GM21381 (cell line): ENCODE data around the gene PXYLP1.

ENCODE experiments used
- ATAC-seq: cut with Tn5 transposase; IDR thresholded peaks from one replicate; pipeline ENCODE4 v1.9.1; 2021; ENCODE audit warnings: mild to moderate bottlenecking, moderate library complexity; ENCODE audit not compliant: unreplicated experiment

PXYLP1 gene

DNA sequence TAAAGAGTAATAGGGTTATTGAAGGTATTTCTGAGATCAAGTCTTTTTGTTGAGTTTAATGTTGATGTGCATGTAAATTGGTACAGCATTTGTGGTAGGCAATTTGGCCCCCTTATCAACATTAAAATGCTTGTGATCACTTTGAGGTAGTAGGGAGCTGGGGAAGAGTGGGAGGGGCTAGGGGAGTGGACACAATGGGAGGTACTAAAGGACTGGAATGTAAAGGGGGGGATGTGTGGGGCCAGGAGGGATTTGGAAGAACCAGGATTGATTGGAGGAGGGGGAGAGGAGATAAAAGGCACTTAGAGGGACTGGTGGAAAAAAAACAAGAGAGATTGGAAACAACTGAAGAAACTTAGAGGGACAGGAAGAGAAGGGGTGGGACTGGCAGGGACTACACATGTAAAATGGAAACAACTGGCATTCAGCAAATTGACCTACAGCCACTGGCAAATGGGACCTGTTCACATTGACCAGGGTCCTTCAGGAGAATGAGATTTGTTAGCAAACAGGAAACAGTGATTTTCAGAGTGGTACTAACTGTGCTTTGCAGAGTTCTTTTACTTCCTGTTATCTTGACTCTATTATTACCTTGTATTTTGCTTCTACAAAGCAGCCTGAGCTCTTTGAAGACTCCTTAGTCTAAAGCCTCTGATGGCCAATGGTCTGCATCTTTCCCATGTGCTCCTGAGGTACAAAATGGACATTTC is 88.9 kb downstream of the PXYLP1 start:
- ATAC-seq, result no peak

DNA sequence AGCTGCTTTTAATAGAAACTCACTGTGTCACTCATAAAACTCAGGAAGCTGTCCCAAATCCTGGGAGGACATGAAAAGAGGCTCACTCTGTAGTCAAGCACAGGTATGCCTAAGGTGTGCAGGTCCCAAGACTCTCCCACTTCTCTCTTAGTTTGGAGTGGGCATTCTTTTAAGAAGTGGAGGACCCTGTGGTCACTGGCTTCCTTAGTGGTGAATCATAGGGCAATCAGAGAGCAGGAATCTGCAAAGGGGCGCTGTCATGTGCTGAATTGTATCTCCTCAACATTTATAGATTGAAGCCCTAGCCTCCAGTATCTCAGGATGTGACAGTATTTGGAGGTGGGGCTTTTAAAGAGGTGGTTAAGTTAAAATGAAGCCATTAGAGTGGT is 89.5 kb downstream of the PXYLP1 start:
- ATAC-seq, result no peak

DNA sequence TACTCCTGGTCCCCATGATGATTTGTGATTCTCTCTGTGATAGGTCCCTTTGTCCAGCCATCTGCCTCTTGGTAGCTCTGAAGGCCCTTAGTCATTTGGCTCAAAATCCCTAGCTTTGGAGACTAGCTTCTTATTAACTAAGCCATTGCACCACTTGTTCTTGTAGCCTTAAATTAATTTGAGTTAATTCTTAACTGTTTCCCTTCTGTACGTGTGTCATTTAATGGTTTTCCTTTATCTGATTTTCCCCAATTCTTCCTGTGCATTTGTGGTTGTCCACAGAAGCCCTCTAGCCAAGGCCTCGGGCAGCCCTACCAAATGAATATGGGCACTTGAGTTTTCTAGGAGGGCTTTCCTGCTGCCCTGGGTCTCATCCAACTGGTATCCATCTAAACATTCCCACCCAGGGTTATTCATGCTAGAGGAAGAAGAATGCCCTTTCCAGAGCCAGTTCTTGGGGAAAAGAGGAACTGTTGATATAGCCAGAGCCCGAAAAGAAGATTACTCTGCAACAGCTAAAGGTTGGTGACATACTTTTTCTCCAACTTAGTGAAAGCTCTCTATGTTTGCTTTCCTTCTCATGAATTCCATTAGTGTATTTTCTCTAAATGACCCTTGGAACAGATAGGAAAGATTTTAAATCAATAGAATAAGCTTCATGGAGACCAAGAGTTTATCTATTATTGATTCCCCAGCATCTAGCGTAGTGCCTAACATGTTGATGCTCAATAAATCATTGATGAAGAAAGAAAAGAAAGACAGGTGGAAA is 92.5 kb downstream of the PXYLP1 start:
- no peak for ATAC-seq

DNA sequence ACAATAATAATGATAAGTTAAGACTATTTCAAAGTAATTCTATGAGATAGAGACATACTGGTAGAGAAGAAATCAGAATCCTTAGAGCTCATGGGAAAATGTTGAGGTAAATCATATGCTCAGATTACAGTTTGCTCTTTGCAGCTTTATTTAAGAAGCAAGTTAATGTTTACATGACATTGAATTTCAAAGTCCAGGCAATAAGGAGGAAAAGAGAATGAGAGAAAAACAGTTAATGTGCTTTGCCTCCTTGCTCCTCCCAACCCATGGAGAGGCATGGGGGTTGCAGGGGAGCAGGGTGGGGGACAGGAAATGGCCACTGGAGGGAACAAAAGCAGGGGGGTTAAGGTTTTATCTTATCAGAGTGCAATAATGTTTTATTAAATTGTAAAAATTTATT is 94.5 kb downstream of the PXYLP1 start:
- ATAC-seq, result no peak

DNA sequence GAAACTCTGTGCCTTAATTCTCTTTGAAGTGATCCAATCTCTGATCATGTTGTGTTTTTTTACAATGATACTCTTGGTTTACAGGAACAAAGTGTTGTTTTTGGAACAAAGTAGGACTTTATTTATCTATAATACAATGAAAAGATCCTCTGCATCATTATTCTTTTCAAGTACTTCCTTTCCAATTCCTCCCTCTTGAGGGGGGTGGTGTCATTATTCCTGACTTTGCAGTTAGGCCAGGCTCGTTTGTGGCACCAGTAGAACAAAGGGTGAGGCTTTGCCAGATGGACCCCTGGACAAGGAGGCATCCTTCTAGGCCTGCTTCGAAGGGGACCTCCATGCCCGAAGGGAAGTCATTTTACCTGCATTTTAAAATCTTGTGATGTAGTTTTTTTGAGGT is 95.0 kb downstream of the PXYLP1 start:
- no peak for ATAC-seq

DNA sequence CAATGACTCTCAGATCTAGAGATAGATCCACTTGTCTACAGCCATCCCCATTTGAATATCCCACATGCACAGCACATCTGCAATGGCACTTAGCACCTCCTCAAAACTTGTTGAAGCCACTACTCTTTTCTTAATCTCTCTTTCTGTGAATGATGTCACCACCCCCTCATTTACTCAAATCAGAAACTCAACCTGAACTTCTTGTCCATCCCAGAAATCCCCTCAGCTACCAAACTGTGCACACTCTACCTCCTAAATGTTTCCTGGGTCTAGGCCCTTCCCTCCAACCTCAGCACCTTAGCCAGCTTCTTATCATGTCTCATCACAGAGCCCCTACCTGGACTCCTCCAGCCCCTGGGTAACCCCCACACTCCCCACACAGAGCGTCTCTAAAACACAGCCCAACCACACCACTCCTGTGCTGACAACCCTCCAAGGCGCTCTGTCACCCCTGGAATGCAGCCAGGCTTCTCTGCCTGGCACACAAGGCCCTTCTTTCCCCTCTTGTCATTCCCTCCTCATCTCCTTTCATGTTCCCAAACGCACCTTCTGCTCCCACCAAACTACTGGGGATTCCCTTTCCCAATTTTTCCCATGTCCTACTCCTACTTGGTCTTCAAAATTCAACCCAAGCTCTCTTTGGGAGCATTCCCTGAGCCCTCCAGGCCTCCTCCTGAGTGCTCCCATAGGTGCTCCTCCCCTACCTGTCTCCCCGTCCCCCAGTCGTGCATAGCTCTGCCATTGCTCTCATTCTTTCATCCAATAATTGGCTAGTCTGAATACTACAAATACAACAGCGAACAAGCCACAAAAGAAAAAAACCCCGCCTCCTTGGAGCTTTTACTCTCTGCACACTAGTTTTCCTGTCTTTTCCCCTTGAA is 96.9 kb downstream of the PXYLP1 start:
- ATAC-seq, result peak; percentile 55

DNA sequence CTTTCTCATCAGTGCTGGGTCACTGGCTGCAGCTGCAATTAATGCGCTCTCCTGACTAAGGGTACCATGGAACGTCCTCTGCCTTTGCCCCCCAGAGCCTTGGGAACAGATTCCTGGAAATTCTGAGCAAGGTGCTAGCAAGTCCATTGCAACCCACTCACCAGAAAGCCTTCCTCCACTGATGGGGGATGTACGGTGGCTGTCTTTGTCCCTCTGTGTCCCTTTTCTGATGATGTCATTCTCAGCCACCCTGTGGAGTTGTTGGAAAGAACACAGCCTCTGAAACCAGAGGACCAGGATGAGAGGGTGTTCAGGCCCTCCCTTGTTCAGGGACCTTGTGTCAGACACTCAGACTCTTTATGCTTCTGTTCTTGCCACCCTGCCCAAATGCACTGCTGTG is 98.6 kb downstream of the PXYLP1 start:
- no peak for ATAC-seq

DNA sequence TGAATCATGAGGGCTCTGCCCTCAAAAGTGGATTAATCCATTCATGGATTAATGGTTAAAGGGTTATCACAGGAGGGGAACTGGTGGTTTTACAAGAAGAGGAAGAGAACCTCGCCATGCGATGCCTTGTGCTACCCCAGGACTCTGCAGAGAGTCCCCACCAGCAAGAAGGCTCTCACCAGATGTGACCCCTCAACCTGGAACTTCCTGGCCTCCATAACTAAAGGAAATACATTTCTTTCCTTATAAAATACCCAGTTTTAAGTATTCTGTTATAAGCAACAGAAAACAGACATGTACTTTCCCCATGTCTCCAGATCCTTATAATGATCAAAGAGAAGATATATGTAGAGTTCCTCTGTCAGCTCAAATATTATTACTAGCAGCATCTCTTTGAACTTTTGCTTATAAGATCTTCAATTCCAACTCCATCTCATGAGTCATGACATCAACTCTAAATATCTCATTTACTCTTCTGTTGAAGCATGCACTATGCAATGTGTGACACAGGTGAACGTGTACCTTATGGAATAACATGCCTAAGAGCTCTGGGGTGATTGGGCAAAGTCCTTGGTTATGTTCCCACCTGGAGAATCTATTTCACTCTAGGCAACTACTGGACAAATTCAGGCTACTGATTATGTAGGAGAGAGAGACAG is 99.2 kb downstream of the PXYLP1 start:
- no peak for ATAC-seq

DNA sequence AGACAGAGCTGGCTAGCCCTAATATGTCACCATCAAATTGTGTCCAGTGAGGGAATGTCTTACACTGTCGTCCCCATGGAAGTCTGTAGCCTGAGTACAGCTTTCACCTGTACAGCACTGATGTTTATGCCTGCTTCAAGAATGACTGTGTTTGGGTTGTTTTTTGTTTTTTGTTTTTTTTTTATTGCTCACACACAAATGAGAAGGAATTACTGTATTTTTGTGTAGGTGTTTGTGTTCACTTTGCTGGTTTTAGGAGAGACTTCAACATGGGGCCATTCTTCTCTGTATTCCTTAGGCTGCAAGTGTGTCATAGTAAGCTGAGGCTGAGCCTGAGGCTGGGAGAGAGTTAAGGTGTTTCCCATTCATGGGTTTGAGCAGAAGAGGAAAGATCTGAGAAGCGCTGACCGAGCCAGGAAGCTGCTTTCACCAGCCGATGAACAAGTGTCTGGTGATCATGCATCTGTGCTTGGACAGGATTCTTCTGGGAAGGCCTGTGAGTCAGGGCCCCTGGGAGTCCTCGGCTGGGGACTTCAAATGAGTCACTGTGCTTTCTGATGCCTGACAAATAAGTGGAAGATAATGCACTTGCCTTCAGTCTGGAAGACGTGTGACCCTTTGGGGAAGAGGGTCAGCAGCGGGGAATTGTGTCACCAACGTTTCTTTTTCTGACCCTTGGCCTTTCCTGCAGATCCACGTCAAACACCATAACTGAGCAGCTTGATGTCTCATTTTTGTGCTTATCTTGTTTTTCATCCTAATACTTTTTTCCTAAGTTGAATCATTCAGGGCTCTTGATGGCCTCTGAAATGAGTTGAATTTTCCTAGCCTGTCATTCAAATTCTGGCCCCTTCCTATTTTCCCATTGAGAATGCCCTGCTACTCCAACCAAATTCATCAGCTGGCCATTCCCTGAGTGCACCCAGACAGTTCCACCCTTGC is 100.0 kb downstream of the PXYLP1 start:
- ATAC-seq, result no peak

DNA sequence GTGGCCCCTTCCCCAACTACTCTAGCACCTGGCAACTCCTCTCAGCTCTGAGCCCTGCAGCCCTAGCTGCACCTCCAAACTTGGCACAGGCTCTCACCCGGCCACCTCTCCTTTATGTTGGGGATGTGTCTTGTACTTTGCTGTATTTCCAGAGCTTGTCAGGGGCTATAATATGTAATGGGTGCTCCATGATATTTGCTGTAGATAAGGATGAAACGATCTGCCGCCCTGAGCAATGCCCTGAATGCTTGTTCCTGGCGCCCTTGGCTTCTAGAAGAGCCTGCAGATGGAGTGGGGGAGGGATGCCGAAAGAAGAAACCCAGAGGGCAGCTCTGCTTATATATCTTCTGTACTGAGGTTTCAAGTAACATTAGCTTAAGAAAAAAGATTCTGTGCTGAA is 100.8 kb downstream of the PXYLP1 start:
- no peak for ATAC-seq

DNA sequence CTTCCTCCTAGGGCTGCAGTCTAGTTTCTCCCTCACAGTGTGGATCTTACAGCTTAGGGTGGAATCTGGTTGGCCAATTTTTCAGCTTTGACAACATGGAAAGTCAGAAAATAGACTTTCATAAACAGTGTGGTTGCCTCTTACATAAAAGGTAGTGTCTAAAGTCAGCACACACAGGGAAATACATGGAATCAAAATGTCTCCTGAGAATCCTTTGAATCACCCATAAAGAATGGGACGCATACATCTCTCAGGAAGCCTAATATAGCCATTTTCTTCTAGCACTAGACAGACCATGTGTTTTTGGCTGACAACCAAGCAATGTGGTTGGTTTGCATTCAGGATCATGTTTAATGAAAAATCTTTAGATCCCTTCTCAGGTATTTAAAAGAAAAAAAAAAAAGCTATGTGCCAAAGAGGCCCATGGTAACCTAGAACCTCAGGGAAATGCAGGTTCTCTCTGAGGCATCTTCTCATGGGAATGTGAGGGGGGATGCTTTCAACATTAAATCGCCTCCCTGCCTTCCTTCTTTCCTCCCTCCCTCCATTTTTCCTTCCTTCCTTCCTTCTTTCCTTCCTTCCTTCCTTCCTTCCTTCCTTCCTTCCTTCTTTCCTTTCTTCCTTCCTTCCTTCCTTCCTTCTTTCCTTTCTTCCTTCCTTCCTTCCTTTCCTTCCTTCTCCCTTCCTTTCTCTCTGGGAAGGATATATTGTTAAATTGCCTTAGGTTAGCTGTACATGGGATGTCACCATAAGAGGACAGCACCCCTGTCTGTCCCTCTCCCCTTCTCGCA is 102.4 kb downstream of the PXYLP1 start:
- ATAC-seq, result no peak

DNA sequence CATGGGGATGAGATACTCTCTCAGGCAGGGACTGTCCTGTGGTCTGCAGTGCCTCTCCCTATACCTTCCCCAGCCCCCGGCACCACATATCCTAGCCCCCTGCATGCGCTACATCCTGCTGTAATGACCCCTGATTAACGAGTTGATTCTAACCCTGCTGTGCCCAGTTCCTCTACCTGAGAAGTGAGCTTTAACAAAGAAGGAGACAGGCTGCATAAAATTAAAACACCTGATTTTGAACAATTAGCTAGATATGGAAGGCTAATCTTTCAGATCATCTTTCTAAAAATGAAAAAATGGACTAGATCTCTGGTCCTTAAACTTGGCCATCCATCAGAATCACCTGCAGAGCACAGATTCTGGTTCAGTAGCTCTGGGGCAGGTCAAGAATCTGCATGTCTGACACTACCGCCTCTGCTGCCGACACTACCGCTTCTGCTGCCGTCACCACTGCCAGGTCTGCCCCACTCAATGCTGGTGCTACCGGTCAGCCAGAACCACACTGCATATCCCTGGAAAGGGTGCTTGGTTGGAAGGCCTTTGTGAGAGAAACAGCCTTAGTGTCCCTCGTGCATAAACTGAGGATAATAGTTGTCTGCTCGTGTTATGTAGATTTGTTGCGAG is 103.1 kb downstream of the PXYLP1 start:
- ATAC-seq, result no peak

DNA sequence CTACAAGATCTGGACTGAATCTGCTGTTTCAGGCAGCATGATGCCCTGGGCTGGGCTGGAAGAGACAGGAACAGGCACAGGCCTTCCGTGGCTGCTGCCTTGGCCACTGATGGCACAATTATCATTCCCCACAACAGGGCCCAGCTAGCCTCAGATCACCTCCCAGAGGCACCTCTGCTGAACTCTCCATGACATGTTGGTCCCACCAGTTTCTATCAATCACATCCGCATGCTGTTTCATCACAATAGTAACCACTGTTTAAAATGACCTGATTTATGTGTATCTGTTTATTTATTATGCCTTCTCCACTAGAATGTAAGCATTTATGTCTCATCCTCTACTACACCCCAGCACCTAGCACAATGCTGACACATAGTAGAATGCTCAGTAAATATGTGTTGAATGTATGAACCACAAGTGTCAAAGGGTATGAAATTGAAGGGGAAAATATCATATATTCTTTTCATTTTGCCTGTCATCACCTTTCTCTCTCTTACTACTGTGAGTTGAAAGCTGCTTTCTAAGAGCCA is 104.0 kb downstream of the PXYLP1 start:
- ATAC-seq, result no peak

DNA sequence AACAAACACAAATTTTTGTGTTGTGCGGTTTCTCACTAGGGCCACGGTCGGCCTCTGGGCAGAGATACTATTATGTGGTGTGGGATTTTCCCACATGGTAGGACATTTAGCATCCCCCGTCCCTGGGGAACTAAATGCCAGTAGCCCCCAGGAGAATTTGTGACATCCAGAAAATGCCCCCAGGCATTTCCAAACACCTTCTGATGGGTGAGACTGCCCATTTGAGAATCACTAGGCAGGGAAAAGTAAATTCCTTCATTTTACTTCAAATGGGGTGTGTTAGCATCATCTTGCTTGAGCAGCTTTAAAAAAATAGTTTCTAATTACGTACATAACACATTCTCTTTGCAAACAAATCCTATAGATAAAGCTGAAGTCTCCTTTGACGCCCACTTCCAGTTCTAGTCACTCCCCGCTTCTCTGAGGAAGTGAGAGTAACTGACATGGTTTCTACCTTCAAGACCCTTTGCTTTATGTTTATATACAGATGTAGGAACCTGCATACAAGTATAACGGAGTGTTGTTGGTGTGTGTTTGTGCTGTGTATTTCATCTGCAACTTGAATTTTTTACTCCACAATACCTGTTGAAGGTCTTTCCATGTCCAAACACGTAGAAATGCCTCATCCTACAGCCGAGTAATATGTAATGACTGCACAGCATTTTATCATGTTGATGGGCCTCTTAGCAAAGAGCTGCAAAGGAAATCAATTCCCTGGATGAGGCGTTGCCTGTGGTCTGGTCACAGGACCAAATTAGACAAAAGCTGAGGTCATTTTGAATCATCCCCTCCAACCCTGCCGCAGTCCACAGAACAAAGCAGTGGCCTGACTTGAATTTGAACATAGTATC is 105.3 kb downstream of the PXYLP1 start:
- ATAC-seq, result peak; percentile 85

DNA sequence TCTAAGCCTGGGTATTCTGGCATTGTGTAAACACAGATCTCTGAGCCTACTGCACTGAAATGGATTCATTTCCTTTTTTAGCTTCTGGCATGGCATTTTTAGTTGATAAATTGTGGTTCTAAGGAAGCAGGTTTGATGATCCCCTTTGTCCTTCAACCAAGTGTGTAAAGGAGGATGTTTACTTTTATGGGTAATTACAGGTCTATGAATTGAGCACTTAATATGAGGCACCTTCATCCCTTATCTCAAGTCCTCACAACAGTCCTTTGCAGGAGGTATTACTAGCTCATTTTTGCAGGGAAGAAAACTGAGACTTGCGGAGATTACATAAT is 105.9 kb downstream of the PXYLP1 start:
- no peak for ATAC-seq

DNA sequence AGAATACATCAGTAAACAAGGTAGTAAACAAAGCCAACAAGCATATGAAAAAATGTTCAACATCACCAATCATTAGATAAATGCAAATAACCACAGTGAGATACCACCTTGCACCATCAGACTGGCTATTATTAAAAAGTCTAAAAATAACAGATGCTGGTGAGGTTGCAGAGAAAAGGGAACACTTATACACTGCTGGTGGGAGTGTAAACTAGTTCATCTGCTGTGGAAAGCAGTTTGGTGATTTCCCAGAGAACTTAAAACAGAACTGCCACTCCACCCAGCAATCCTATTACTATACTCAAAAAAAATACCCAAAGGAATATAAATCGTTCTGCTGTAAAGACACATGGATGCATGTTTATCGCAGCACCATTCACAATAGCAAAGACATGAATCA is 106.4 kb downstream of the PXYLP1 start:
- ATAC-seq, result no peak

DNA sequence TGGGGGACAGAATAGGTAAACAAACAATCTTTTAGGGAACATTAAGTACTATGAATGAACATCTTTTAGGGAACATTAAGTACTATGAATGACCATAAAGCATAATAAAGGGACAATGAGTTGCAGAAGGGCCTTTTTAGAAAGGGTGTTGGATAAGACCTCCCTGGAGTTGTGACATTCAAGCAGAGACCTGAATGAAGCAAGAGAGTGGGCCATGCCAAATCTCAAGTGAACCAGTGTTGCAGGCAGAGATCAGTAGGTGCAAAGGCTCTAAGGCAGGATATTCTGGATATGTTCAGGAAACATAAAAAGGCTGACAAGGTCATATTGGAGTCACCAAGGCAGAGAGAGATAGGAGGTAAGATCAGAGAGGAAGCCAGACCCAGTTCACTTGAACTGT is 107.3 kb downstream of the PXYLP1 start:
- no peak for ATAC-seq

DNA sequence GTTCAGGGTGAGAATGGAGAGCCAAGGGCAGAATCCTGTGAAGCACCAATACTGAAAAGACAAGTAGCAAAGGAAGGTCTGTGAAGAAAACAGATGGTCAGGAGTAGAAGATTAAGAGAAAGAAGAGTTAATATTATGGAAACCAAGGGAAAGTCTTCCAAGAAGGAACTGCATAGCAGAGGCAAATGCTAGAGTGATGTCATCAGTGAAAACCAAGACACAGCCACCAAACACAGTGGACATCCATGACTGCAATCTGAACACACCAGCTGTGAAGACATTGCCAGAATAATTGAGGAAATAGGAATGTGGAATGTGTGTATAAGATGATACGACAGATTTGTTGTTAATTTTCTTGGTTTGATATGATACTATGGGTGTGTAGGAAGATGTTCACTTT is 109.9 kb downstream of the PXYLP1 start:
- no peak for ATAC-seq
